Esophagus muscularis mucosa (tissue), 3 donors: ENCODE measurements around the gene EEF1A1.

ENCODE experiments used
- POLR2AphosphoS5 ChIP-seq, 2 donors: sonication (generic); formaldehyde crosslinking; IDR thresholded peaks; one replicate each; pipeline ENCODE4 v1.6.1; 2017; ENCODE audit warnings: antibody characterized with exemption in 2 of 2
- TF ChIP-seq, protein P1 (sequence below), 3 experiments: fragments of 200-600 bp in 2 of 3; fragments of 450-650 bp in 1 of 3; sonication (generic) in 2 of 3; IDR thresholded peaks; one replicate each; pipeline ENCODE4 v1.5.1; 2017 to 2019; ENCODE audit warnings: antibody characterized with exemption in 3 of 3, mild to moderate bottlenecking in 2 of 3, moderate library complexity in 1 of 3

DNA sequence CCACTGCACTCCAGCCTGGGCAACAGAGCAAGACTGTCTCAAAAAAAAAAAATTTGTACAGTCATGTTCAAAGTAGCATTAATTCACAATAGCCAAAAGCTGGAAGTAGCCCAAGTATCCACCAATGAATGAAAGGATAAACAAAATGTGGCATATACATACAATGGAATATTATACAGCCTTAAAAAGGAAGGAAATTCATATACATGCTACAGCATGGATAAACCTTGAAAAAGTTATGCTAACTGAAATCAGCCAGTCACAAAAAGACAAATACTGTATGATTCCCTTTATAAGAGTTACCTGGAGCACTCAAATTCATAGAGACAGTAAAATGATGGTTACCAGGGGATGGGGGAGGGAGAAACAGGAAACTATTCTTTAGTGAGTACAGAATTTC is 15.7 kb downstream of the EEF1A1 start:
- TF ChIP-seq, protein P1, sequence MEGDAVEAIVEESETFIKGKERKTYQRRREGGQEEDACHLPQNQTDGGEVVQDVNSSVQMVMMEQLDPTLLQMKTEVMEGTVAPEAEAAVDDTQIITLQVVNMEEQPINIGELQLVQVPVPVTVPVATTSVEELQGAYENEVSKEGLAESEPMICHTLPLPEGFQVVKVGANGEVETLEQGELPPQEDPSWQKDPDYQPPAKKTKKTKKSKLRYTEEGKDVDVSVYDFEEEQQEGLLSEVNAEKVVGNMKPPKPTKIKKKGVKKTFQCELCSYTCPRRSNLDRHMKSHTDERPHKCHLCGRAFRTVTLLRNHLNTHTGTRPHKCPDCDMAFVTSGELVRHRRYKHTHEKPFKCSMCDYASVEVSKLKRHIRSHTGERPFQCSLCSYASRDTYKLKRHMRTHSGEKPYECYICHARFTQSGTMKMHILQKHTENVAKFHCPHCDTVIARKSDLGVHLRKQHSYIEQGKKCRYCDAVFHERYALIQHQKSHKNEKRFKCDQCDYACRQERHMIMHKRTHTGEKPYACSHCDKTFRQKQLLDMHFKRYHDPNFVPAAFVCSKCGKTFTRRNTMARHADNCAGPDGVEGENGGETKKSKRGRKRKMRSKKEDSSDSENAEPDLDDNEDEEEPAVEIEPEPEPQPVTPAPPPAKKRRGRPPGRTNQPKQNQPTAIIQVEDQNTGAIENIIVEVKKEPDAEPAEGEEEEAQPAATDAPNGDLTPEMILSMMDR (IDR thresholded peaks at IDR 0.05), result no peak
- no peak for TF ChIP-seq POLR2AphosphoS5 (IDR thresholded peaks at IDR 0.05)
